ENCODE results near the gene ZC3HAV1. TPM values are rescaled to one million over a fixed set of nuclear protein-coding genes. Genes with fewer than 3 reads are reported as not detected.

The ZC3HAV1 gene
- total RNA-seq, 1 donor from 2014 or later, result 11.0 TPM

DNA sequence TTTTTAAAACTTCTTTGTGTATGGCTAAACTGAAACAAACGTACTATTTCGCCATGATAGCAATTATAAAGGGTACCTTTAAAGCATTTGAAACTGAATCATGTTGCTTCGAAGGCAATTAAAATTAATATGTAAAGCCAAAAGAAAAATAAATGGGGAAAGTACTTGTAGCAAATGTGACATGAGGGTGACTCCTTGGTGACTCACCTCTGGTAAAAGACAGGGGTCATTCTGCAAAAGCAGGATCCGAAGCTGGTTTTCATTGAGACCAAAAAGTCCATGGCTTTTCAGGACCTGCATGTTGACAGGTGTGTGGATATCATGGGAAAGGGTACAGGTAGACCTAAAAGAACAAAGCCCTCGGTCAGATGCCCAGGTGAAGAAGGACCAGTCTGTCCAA, 75.2 kb downstream of the ZC3HAV1 start:
- H3K27me3 ChIP-seq, result peaks cover 23% of the 10 kb centered on the region
- H3K9ac ChIP-seq, result no peak overlapping the region

DNA sequence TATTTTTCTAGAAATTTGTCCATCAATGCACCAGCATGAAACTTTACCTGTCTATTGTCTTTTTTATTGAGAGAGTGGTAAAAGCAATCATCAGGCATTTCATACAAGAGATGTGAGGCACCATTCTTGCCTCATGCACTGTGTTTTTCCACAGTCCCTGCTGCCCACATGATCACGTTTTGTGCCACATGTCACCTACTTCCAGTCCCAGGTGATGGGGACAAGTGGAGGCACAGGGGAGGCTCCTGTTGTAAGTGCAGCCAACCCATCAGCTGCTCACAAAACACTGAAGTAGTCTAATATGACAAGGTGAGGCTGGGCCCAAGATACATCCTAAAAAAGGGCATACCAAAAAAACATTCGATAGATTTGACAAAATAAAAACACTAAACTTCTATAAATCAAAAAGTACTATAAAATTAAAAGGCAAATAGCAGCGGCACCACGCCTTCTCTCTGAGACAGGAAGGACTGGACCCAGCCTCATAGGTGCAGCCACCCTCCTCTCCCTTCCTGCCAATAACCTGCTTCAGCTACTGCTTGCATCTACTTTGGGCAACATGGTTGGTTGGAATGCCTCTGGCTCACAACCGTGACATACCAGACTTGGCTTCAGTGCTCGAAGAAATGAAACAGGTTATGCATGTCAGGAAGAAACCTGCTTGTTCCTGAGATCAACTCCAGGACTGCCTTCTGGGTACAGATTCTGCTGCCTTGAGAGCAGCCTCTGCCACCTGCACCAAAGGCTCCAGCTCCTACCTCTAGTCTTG, 76.0 kb downstream of the ZC3HAV1 start:
- Histone ChIP-seq H4K20me1 (ENCODE audit: low read depth) (no peaks in the 10 kb centered on the region), H3K4me2 (no peak overlapping the region), H3K79me2 (ENCODE audit: low read depth) (no peaks in the 10 kb centered on the region), H3K27ac (no peak overlapping the region), H3K4me1 (no peaks in the 10 kb centered on the region), H3F3A (ENCODE audit: low read depth) (no peaks in the 10 kb centered on the region), H3K36me3 (no peaks in the 10 kb centered on the region), H3K9ac (no peak overlapping the region), H3K9me3 (ENCODE audit: low read depth) (no peaks in the 10 kb centered on the region), H3K4me3 (no peak overlapping the region), H3K27me3 (peaks cover 23% of the 10 kb centered on the region), H2AFZ (replicated peaks) (no peak overlapping the region)
- Mint-ChIP-seq H3K27ac (no peak overlapping the region), H3K36me3 (peaks cover 4% of the 10 kb centered on the region), H3K4me3 (no peak overlapping the region), H3K9me3 (peaks cover 2% of the 10 kb centered on the region), H3K27me3 (ENCODE audit: insufficient read depth, low read depth) (peaks cover 5% of the 10 kb centered on the region), H3K4me1 (no peaks in the 10 kb centered on the region)
- TF ChIP-seq EZH2 (IDR thresholded peaks at IDR 0.05), result no peak
- no peak for TF ChIP-seq EZH2phosphoT487 (IDR thresholded peaks at IDR 0.05)
- TF ChIP-seq, protein P1, sequence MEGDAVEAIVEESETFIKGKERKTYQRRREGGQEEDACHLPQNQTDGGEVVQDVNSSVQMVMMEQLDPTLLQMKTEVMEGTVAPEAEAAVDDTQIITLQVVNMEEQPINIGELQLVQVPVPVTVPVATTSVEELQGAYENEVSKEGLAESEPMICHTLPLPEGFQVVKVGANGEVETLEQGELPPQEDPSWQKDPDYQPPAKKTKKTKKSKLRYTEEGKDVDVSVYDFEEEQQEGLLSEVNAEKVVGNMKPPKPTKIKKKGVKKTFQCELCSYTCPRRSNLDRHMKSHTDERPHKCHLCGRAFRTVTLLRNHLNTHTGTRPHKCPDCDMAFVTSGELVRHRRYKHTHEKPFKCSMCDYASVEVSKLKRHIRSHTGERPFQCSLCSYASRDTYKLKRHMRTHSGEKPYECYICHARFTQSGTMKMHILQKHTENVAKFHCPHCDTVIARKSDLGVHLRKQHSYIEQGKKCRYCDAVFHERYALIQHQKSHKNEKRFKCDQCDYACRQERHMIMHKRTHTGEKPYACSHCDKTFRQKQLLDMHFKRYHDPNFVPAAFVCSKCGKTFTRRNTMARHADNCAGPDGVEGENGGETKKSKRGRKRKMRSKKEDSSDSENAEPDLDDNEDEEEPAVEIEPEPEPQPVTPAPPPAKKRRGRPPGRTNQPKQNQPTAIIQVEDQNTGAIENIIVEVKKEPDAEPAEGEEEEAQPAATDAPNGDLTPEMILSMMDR (IDR thresholded peaks at IDR 0.05), result no peak
- DNase-seq (ENCODE audit: low spot score), result no peak

More for the DNA sequence above, 75.2 kb downstream of the ZC3HAV1 start:
- no peaks in the 10 kb centered on the region for H3K36me3 ChIP-seq
- H3K9me3 Mint-ChIP-seq, result peaks cover 2% of the 10 kb centered on the region
- DNase-seq (ENCODE audit: low spot score), result no peak
- H3K4me1 Mint-ChIP-seq, result no peaks in the 10 kb centered on the region
- peaks cover 3% of the 10 kb centered on the region for H3K36me3 Mint-ChIP-seq
- H4K20me1 ChIP-seq (ENCODE audit: low read depth), result no peaks in the 10 kb centered on the region
- no peak overlapping the region for H3K27ac Mint-ChIP-seq
- H2AFZ ChIP-seq (replicated peaks), result no peak overlapping the region
- H3K4me3 Mint-ChIP-seq, result no peak overlapping the region
- TF ChIP-seq EZH2 (IDR thresholded peaks at IDR 0.05) (no peak), EZH2phosphoT487 (IDR thresholded peaks at IDR 0.05) (no peak)
- TF ChIP-seq, protein P1 (IDR thresholded peaks at IDR 0.05), result no peak
- no peaks in the 10 kb centered on the region for H3K4me1 ChIP-seq
- no peaks in the 10 kb centered on the region for H3K9me3 ChIP-seq (ENCODE audit: low read depth)
- no peak overlapping the region for H3K4me3 ChIP-seq
- no peak overlapping the region for H3K27ac ChIP-seq
- no peaks in the 10 kb centered on the region for H3F3A ChIP-seq (ENCODE audit: low read depth)
- H3K79me2 ChIP-seq (ENCODE audit: low read depth), result no peaks in the 10 kb centered on the region
- H3K4me2 ChIP-seq, result peak overlapping the region; percentile 81
- H3K27me3 Mint-ChIP-seq (ENCODE audit: insufficient read depth, low read depth), result peaks cover 5% of the 10 kb centered on the region

DNA sequence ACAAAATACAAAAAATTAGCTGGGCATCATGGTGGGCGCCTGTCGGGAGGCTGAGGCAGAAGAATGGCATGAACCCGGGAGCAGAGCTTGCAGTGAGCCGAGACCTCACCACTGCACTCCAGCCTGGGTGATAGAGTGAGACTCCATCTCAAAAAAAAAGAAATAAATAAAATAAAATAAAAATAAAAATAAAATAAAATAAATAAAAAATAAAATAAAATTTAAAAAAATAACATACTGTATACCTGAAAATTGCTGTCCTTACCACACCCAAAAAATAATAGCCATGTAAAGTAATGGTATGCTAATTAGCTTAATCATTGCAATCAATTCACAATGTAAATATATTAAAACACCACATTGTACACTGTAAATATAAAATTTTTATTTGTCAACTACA, 77.0 kb downstream of the ZC3HAV1 start:
- H3K4me1 ChIP-seq, result no peaks in the 10 kb centered on the region
- no peaks in the 10 kb centered on the region for H3F3A ChIP-seq (ENCODE audit: low read depth)
- no peaks in the 10 kb centered on the region for H4K20me1 ChIP-seq (ENCODE audit: low read depth)
- DNase-seq (ENCODE audit: low spot score), result no peak
- H3K9me3 ChIP-seq (ENCODE audit: low read depth), result no peaks in the 10 kb centered on the region
- H3K27me3 ChIP-seq, result peaks cover 21% of the 10 kb centered on the region
- Mint-ChIP-seq H3K9me3 (peaks cover 2% of the 10 kb centered on the region), H3K27ac (no peak overlapping the region), H3K36me3 (peaks cover 4% of the 10 kb centered on the region), H3K4me3 (no peak overlapping the region), H3K4me1 (no peaks in the 10 kb centered on the region), H3K27me3 (ENCODE audit: insufficient read depth, low read depth) (peaks cover 5% of the 10 kb centered on the region)
- no peak overlapping the region for H3K4me2 ChIP-seq
- no peak overlapping the region for H3K9ac ChIP-seq
- H3K36me3 ChIP-seq, result no peaks in the 10 kb centered on the region
- no peak overlapping the region for H3K4me3 ChIP-seq
- no peak overlapping the region for H2AFZ ChIP-seq (replicated peaks)
- no peak overlapping the region for H3K27ac ChIP-seq
- H3K79me2 ChIP-seq (ENCODE audit: low read depth), result no peaks in the 10 kb centered on the region
- TF ChIP-seq, protein P1 (IDR thresholded peaks at IDR 0.05), result no peak
- TF ChIP-seq EZH2phosphoT487 (IDR thresholded peaks at IDR 0.05), result no peak
